ENCODE data around the gene PARD3B. TPM values are rescaled to one million over a fixed set of nuclear protein-coding genes. Genes with fewer than 3 reads are reported as not detected.

The PARD3B gene
- polyA plus RNA-seq, 3 donors, result 36.3 to 41.4 (median 37.7) TPM

DNA sequence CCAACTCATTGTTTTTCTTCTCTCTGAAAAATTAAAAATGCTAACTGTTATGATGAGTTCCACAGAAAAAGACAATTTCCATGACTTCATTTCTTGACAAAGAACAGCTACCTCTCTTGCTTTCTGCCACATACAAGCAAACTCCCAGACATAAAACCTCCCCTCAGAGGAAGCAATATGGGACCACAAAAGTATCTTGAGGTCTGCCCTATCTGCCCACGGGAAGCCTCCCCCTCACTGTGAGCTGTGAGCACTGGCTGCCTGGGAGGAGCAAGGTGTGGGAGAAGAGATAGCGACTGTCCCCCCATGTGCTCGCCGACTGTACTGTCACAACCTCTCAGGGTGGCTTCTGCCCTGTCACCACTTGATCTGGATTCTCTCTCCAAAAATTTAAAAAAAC lies 1067.4 kb downstream of the PARD3B start:
- DNase-seq (ENCODE audit: low read depth in 3 of 3, low spot score in 2 of 3), result no peak

DNA sequence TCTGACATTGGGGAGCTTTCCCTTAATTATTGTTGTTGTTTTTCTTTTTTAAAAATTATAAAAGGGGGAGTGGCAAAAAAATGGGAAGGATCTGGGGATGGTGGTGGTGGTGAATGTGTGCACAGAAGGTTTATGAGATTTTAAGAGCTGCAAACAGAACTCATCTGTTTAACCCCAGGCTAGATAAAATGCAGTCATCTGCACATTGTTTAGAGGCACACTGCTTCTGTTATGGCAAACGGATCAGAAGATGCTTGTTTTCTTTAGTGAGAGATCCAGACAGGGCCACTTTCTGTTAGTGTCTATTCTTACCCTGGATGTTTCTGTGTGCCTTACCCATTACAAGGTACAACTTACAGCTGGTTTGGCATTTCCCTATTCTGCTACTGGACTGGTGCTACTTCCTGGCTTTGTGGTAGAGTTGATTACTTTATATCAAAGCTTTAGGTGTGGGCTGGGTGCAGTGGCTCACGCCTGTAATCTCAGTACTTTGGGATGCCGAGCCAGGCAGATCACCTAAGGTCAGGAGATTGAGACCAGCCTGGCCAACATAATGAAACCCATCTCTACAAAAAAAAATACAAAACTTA lies 1068.8 kb downstream of the PARD3B start:
- DNase-seq (ENCODE audit: low read depth in 3 of 3, low spot score in 2 of 3), result no peak

DNA sequence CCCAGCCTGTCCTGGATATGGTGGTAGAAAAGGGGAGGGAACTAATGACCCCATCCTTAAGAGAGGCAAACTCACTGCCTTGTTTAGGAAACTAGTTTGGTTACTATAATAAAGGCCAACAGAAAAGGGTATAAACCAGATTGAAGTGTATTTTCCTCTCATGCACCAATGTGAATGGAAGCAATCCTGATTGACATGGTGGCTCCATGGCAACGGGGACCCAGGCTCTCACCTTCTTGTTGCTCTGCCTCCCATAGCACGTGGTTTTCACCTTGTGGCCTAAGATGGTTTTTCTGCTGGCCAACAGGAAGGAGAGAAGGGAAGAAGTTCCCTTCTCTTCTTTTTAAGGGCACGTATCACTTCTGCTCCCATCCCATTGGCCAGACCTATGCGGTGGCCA lies 1069.7 kb downstream of the PARD3B start:
- DNase-seq (ENCODE audit: low read depth in 3 of 3, low spot score in 2 of 3), result no peak

DNA sequence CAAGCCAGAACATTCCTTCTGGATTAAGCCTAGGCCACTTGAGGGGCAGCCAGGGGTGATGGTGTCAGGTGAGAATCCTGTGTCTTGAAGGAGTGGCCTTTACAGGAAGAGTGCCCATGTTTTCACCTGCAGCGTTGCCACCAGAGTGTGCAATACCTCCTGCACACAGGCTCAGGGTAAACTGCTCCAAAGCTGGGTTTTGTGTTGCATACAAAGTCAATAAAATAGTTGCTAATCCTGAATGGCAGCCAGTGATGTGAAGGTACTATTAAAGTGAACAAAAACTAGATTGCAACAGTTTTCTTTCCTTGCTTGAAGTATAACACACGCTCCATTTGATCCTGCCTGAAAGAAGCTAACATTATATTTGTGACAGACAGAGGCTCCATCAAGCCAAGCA lies 1072.6 kb downstream of the PARD3B start:
- DNase-seq (ENCODE audit: low read depth in 3 of 3, low spot score in 2 of 3), result no peak

DNA sequence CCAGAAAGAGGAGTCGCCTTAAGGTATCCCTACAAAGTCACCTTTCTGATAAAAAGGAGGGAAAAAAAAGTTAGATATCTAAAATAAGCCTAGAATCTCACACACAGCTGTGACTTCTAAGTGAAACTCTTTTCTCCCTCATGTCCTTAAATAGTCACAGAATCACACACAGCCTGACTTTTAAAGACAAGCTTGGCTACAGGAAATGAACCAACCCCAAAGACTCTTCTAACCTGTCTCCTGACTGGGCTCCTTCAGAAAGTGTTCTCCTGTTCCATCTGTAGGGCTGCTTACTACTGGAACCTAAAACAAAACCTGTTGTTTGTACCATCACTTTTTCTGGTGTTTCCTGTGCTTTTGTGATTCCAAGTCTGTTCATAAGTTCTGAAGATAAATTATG lies 1074.3 kb downstream of the PARD3B start:
- no peak for DNase-seq (ENCODE audit: low read depth in 3 of 3, low spot score in 2 of 3)

DNA sequence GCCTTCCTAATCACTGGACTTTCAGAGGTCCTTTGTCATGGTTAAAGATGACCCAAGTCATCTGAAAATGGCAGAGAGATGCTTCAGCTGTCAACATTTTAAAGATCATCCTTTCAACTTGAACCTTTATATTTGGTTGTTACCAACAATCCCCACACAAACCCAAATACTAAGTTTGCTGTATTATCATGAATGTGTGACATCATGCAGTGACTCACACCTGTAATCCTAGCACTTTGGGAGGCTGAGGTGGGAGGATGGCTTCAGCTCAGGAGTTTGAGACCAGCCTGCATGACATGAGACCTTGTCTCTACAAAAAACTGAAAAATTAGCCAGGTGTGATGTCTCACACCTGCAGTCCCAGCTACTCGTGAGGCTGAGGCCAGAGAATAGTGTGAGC lies 1081.8 kb downstream of the PARD3B start:
- no peak for DNase-seq (ENCODE audit: low read depth in 3 of 3, low spot score in 2 of 3)

DNA sequence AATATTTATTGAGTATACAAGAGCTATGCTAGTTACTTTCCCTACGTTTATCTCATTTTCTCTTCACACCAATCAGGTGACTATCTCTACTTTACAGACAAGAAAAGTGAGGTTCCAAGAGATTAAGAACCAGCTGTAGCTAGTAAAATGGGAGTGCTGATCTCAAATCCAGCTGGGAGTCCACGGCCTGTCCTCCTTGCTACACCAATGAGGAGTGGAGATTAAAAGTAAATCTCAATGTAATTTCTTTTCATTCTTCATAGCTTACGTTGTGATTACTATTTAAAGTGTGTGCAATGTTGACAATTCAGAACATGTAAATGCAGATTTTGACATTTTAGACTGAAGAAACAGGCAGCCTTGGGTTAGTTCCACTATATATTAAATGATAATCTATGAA lies 1083.1 kb downstream of the PARD3B start:
- no peak for DNase-seq (ENCODE audit: low read depth in 3 of 3, low spot score in 2 of 3)

DNA sequence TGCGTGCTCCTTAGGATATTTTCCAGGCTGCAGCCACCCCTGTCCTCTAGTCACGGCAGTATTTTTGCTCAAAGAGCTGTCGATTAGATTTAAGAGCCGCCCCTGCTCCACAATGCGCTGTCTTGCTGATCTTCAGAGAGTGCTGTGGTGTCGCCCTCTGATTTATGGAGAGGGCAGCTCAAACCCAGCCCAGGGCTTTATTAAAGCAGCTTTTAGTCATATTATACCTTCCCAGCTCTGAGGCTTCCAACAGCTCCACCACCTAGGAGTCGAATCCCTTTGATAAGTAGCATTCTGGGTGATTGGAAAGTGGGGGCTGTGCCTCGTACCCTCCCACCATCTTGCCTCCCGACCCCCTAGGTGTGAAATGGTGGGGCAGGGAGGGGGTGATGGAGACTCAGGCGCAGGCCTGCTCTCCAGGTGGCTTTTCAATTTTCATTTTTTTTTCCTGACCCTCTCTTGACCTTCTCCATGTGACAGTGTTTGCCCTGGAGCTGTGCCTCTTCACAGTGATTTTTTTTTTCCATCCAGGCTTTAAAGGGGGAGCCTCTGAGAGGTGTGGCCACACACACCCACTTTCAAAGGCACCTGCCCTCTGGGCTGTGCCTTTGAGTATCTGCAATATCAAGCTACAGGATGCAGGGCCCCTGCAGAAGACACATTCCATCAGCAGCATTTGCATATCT lies 1084.0 kb downstream of the PARD3B start:
- no peak for DNase-seq (ENCODE audit: low read depth in 3 of 3, low spot score in 2 of 3)

DNA sequence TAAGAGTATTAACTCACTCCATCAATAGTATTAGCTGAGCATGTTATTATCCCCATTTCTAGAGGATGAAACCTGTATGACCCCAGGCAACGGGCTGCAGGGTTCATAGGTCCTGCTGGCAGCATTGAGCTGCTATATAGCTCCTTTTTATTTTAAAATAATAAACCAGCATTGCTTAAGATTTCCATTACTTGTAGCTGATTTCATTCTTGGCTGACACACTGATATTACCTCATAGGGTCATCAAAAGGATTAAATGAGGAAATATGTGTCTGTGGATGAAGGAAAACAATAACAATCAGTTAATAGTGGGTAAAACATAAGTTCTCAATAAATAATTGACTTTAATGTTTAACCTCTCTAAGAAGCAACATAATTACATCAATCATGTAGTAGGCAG lies 1088.7 kb downstream of the PARD3B start:
- no peak for DNase-seq (ENCODE audit: low read depth in 3 of 3, low spot score in 2 of 3)

DNA sequence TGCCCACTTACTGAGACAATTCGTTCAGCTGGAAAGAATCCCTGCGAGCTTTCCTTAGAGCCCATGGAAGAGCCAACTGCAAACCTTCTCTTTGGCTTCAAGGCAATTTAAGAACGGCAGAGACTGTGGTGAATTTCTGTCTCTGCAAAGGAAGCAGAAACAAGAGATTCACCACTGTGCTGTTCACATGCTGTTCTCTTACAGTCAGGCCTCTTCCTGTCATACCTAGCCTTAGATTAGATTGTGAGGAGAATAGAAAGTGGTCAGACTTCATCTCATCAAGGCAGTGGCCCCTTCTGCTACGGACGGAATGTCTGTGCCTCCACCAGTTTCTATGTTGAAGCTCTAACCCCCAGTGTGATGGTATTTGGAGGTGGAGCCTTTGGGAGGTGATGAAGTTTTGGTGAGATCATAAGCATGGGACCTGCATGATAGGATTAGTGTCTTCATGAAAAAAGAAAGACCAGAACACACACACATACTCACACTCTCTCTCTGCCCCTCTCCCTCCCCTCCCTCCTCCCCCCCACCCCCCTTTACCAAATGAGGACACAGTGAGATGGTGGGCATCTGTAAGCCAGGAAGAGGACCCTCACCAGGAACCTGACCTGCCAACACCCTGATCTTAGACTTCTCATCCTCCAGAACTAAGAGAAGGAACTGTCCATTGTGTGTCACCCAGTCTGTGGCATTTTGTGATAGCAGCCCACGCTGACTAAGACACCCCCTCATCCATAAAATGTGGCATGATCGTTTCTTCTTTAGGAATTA lies 1091.5 kb downstream of the PARD3B start:
- no peak for DNase-seq (ENCODE audit: low read depth in 3 of 3, low spot score in 2 of 3)

DNA sequence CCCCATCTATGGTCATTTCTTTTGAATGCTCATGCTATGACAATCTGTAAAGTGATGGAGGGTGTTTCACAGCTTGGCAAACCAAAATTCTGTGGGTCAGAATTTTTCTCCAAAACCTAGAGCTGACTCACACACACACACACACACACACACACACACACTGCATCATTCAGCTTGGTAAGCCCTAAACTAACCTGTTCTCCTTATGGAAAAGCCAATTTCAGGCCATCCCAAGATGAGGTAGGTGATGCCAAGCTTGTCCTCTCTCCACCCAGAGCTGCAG lies 1092.0 kb downstream of the PARD3B start:
- DNase-seq (ENCODE audit: low read depth in 3 of 3, low spot score in 2 of 3), result no peak

DNA sequence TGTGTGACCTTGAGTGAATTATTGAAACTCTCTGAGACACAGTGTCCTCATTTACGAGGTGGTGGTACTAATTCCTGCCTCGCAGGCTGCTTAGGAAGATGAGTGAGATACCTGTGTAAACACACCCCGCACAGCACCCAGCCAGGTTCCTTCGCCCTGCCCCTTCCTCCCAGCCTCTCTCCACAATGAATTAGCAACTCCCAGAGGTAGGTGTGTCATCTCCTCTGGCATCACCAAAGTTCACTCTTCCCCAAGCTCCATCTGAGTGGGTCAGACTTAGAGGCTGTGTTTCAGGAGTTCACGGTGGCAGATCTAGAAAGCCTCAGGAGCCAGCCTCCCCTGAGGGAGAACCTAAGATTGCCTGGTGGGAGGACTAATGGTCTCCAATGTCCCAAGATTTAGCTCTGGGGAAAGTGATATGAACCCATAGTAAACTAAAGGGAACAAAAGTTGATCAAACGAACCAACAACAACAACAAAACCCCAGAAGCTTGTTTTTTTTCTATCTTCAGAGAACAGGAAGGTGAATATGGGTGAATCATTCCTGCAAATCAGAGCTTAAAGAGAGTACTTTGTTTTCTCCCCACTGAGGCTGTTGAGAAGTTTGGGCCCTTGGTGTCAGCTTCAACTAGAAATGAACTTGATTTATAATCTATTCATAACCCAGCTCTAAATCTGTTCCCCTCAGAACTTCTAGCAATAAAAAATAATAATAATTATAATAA lies 1092.7 kb downstream of the PARD3B start:
- no peak for DNase-seq (ENCODE audit: low read depth in 3 of 3, low spot score in 2 of 3)

DNA sequence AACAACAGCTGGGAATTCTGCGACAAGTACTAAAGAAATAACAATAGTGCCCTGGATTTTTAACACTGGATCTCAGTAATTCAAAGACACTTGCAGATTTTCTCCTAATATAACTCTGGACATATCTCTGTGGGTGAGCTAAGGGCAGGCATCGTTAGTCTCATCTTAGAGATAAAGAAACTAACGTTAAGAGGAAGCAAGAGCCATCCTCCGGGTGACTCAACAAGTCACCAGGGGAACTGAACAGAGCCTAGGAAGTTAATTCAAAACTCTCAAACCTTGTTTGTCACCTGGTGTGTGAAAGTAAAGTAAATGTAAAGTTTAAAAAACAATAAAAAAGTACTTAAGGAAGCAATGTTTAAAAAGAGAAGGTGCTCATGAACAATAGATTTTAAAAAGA lies 1095.4 kb downstream of the PARD3B start:
- DNase-seq (ENCODE audit: low read depth in 3 of 3, low spot score in 2 of 3), result no peak

DNA sequence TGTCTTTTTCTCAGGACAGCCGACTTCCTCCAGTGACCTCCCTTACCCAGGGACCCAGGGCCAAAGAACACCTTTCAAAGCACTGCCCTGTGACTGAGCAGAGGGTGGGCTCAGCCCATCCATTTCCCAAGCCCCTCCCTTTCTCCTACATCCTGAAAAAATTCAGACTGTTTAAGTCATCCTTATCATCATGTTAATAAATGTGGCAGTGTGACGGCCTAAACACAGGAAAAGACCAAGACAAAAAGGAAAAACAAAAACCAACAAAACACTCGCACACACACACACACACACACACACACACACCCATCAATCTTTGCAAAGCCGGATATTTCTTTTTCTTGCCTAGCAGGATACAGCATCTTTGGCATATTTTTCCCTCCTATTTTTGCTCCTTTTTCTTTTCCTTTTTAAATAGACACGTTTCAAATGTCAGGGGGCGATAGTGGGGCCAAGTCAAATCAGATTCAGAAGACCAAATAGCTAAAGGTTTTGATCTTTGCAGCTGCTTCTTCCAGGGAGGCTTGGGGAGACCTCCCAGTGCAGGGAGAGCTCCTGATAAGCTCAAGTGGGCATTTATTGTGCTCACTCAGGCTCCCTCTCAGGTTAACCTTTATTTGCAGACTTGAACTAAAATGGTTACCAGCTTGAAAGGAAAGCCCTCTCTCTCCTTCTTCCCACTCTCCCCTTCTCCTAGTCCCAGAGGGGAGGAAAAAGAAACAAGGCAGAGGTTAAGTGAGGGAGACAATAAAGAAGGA lies 1097.5 kb downstream of the PARD3B start:
- DNase-seq (ENCODE audit: low read depth in 3 of 3, low spot score in 2 of 3), result no peak

DNA sequence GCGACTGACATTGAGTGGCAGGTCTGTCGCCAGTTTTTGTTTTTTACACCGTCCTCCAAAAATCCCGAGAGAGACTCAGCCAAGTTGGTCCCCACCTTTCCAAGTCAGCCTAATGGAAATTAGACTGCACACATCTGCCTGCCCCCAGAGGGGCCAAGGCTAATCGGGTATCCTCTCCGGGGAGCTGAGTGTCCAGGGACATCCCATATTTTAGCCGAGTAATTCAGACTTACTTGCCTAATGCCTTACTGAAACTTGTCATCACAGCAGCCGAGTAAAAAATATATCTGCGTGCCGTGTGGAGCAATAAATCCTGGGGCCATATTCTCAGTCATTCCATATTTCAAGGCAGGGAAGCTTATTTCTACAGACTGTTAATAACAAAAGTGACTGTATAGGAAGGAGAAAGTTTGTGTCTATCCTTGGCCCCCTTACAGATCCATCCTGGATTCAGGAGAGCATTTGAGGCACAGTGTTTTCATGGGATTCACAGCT lies 1098.2 kb downstream of the PARD3B start:
- DNase-seq (ENCODE audit: low read depth in 3 of 3, low spot score in 2 of 3), result no peak

DNA sequence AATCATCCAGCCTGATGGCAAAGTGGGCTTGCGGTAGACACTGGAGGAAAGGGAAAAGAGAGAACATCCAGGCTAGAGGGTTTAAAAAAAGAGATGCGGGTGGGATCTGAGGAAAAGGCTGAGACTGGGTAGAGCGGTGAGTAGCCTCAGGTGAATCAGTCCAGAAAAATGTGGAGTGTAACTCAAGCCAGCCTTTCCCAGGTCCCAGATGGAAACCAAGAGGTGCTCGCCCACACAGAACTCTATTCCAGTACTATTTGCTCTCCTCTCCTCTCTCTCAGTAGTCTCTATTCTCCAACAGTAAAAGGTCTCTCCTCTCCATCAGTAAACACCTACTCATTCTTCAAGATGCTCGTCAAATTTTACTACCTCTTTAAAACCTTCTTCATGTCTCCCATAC lies 1098.7 kb downstream of the PARD3B start:
- no peak for DNase-seq (ENCODE audit: low read depth in 3 of 3, low spot score in 2 of 3)

DNA sequence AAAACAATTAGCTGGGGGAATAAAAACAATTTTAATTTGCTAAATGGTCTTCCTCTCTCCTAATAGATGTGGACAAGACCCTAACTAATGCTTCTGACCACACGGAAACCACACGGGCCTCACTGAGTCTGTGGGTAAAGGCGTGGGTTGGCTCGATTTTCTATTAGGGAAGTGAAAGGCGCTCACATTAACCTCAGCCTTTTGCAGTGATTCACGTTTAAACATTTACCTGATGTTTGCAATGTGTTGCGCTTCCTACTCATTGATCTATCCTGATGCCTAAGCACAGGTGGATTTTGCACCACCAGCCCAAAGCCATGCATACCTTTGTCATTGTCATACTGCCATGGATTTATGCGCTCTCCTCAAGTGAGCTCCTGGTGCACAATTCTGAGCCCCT lies 1101.4 kb downstream of the PARD3B start:
- no peak for DNase-seq (ENCODE audit: low read depth in 3 of 3, low spot score in 2 of 3)

DNA sequence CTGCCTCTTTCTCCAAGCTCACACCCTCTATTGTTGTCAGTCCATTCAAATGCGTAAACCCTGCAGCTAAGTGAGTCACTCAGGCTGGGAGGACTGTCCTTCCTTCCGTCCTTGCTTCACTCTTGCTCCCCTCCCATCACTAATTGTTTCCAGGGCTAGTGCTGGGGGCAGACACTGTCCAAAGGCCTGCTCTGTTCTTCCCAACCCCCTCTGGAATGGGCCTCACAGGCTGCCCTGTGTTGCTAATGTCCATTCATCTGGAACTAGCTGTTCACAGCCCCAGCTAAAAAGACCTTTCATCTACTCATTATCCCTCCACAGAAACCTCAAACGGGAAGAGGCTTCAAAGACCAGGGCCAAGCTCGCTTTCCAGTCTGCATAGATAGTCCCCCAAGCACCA lies 1105.2 kb downstream of the PARD3B start:
- no peak for DNase-seq (ENCODE audit: low read depth in 3 of 3, low spot score in 2 of 3)

DNA sequence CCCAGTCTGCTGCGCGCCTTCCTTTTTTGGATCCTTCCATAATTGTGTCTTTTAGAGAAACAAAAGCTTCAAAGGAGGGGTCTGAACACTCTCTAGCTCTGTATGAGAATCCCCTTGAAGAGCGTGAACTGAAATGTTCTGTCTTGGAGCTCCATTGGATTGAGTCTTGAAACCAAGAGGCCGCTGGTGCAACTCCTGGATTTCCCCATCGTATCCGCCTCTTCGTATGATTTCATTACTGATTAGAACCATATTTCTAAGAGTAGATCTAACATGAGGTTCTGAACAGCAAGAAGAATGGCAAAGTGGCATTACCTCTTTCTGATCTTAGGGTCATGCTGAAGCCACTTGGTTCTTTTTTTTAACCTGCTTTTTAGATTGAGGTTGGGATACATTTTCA lies 1105.7 kb downstream of the PARD3B start:
- no peak for DNase-seq (ENCODE audit: low read depth in 3 of 3, low spot score in 2 of 3)

DNA sequence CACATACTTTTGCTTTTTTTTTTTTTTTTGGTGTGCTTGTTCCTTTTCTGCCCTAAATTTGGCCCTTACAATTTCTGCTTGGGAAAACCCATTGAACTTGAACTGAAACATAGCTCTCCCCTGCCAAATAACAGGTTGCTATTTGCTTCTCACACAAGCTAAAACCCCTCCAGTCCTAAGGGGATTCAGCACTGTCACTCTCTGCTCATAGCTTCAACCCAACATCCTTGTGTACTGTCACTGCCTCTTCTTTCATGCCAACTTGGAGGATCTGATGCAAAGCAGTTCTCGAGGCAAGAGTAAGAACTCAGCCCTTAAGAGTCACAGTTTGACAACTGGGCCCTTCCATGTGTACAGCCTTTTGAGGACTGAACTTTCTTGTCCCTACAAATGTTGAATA lies 1106.4 kb downstream of the PARD3B start:
- DNase-seq (ENCODE audit: low read depth in 3 of 3, low spot score in 2 of 3), result no peak
